Measurements from ENCODE around the gene KCTD13.
"Not testable (repeated sequence)": the region's sequence is repeated elsewhere in the genome, so short reads cannot be mapped to it uniquely, and the experiment has no call there.

Gene KCTD13

DNA sequence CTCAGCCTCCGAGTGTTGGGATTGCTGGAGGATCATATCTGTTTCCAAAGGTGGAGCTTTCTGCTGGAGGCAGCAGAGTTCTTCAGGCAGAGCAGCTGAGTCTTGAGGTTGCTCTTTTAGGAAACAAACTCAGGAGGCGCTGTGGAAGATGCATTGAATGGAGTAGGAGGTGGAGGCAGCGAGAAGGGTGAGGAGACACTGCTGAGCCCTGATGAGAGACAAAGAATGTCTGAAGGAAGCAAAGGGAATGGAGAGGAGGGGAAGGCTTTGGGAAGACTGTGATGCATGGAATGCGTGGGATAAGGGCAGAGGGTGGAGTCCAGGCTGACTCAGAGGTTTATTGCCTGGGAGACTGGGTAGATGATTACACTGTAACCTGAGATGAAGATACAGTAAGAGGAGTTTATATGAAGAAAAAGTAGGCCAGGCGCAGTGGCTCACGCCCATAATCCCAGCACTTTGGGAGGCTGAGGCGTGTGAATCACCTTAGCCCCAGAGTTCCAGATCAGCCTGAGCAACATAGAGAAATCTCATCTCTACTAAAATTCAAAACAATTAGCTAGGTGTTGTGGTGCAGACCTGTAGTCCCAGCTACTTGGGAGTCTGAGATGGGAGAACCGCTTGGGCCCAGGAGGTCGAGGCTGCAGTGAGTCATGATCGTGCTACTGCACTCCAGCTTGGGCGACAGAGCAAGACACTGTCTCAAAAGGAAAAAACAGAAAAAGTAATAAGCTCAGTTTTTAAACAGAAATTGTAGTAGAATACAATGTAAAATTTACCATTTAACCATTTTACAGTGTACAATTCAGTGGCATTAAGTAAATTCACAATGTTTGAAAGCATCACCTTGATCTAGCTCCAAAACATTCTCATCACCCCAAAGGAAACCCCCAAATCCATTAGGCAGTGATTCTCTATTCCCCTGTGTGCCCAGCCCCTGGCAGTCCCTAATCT, 18.1 kb upstream of the KCTD13 start:
- DNase-seq, result no peak

DNA sequence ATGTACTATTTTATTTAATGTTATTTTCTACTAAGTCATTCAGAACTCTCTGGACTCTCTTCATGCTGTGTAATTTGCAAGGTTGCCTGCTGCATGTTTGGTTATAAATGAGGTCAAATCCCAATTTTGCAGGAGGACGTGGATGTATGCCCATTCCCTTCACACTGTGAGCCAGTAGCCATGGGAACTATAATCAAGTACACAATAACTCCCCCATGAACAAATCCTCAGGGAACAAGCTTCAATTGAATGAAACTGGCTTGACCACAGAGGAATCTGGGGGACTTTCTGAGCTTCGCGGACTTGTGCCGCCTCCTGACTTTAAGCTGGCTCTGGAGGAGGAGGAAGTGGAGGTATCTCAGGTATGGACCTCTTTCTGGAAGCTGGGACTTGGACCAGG, 14.6 kb upstream of the KCTD13 start:
- DNase-seq, result no peak

DNA sequence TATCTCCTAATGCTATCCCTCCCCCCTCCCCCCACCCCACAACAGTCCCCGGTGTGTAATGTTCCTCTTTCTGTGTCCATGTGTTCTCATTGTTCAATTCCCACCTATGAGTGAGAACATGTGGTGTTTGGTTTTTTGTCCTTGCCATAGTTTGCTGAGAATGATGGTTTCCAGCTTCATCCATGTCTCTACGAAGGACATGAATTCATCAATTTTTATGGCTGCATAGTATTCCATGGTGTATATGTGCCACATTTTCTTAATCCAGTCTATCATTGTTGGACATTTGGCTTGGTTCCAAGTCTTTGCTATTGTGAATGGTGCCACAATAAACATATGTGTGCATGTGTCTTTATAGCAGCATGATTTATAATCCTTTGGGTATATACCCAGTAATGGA, 5.7 kb upstream of the KCTD13 start:
- DNase-seq, result not testable (repeated sequence)

DNA sequence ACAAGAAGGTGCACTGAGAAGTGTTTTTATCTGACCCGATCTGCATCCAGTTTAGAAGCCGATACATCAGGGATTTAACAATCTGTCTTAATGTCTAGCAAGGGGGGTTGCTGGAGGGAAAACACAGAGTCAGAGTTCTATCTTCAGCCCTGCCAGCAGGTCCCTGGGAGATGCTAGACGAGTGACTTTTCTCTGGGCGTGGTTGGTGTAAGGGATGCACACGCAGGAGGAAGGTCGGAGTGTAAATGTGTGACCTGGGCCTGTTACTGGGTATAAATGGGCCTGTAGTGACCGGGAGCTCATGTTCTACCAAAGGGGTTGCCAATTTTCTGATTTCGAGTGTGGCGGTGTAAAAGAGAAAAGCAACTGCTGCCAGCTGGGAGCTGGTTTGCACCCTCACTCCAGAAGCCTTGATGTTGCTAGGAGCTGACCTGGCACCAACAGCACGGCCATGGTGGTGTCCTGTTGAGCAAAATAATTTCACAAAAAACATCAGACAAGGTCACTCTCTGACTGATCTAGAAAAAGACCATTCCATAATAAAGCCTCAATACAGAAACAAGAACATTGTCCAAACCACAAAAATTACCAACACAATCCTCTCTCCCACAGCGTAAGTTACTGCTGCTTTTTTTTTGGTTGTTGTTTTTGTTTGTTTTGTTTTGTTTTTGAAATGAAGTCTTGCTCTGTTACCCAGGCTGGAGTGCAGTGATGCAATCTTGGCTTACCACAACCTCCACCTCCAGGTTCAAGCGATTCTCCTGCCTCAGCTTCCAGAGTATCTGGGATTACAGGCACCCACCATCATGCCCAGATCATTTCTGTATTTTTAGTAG, 1.3 kb upstream of the KCTD13 start:
- no peak for DNase-seq

DNA sequence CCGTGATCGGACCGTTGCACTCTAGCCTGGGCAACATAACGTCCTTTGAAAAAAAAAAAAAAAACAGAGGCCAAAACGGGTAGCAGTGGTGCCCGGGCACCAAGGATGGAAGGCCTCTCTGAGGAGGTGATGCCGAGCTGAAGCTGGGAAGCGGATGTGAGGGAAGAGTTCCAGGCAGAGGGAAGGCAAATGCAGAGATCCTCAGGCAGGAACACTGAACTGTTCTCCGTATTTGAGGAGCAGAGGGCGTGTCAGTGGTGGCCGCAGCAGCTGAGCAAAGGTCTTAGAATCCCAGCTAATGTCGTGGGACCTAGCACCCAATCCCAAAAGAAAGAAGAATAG, 656 bp upstream of the KCTD13 start:
- DNase-seq, result no peak

DNA sequence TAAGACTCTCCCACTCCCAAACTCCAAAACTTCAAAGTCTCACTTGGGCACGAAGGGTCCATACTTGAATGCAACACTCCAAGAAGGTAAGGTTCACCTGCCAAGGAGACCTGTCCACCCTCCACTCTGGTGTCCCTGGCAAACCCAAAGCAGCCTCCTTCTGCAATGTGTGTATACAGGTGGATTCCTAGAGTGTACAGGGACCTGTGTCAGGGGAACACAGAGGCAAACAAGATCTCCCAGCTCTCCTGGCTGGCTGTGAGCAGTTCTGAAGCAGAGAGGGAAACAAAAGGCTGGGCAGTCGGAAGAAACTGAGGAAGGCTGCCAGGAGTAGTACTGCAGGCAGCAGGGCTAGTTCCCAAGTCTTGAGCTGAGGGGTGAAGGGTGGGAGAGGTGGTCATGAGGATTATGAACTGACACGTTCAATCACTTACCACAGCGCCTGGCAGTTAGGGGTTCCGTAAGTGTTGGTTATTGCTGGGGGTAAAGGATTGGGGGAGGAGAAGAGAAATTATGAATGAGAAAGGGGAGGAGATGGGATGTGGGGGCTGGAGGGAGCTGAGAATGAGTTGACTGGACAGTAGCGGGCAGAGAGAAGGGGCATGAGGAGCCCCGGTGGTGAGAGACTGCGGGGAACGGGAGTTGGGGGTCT, 795 bp downstream of the KCTD13 start:
- DNase-seq, result peak in 1 of 2 experiments; percentile 5

DNA sequence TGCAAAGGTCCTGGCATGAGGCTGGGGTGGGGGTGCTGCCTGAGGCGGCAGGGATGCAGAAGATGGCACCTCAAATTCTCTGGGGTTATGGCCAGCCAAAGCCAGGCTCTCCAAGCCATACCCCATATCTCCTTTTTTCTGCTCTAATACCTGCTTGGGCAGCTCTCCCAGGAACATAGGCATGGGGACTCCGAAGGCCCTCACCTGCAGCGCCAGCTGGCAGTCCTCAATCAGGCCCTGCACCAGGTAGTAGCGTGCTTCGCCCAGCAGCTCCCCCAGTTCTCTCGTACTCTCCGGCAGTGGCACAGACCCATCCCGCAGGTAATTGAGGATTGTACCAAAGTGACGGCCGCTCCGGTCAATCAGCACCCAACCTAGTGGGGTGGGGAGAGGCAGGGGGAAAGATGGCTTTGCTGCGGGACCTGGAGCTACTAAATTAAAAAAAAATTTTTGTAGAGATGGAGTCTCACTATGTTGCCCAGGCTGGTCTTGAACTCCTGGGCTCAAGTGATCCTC, 3.0 kb downstream of the KCTD13 start:
- no peak for DNase-seq

DNA sequence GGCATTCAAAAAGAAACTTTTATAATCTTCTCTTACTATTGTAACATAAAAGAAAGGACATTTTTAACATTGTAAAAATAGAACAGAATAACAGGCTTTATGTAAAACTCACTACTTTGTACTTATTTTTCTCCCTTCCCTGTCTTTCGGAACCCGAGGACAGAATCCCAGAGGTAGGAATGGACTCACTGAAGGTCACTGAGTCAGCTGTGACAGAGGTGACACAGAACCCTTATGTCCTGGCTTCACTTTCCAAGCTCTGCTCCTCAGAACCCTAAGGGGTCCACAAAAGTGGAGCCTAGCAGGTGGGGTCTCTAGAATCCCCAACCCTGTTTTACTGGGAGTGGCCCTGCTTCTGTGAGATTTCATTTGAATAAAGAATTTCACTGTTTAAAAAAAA, 3.7 kb downstream of the KCTD13 start:
- no peak for DNase-seq

DNA sequence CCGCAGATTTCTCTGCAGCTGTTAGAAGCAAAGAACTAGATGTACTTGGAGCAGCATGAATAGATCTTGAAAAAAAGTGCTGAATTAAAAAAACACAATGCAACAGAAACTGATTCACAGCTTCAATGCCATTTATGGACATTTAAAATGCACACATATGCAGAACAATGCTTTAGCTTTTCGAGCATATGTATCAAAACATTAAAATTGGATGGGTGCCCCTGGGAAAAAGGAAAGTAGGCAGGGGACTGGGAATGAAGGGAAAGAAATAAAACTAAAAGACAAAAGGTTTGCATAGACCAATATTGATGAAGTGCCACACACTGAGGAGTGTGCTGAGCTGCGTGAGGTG, 5.0 kb downstream of the KCTD13 start:
- no peak for DNase-seq

DNA sequence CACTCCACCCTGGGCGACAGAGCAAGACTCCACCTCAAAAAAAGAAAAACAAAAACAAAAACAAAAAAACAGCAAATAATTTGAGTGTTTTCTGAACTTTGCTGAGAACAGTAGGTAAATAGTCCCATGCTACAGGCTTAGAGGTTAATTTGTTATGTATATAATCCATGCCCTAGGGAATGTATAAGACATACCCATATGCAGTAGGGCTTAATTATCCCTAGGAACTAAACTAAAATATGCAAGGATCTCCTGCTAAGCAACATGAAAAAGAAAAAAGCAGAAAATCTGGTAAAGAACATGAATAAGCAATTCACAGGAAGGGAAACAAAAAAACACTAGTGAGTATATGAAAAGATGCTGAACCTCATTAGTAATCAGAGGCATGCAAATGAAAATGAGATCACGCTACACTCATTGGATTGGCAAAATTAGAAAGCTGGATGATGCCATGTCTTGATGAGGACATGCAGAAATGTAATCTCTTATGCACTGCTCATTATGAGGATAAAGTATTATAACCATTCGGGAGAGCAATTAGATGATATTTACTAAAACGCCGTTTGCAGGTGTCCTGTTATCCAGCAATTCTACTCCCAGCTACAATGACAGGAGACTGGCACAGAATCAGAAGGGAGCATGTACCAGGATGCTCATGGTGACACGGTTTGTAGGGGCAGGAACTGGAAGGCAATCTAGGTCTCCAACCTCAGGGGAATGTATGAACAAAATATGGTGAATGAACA, 5.6 kb downstream of the KCTD13 start:
- no peak for DNase-seq

DNA sequence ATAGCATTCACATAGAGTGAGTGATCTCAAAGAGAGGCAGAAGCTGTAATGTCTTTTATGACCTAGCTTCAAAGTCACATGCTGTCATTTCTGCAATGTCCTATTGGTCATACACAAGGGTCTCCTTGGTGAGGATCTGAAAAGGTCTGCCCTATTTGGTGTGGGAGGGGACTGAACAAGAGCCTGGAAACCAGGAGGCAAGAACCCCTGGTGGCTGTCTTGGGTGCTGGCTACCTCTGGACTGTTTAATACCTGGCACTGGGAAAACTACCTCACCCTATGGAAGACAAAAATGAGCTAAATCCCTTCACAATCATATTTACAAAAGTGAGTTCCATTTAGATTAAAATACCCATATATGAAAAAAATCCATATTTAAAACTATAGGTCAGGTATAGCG, 9.0 kb downstream of the KCTD13 start:
- no peak for DNase-seq

DNA sequence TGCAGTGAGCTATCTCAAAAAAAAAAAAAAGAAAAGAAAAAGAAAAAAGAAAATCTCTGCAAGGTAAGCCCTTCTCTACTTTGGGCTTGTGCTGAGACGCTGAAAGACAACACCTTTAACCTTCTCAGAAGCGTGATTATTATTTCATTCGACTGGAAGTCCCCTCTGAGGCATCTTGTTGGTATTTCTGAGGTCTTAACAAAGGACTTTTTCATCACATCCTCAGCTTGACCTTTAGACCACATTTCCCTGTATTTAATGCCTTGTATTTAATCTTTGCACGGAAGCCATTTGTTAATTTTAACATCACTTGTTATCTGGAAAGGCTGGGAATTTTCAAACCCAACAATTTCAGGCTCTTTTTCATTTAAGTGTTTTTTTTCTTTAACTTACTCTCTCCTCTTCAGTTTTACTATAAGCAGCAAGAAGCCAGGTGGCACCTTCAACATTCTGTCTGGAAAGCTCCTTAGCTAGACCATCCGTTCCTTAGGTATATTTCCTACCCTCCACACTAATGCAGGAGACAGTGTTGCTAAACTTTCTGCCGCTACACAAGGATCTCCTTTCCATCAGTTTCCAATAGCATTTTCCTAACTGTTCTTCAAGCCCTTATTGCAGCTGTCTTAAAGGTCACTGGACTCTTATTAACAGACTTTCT, 10.3 kb downstream of the KCTD13 start:
- no peak for DNase-seq

DNA sequence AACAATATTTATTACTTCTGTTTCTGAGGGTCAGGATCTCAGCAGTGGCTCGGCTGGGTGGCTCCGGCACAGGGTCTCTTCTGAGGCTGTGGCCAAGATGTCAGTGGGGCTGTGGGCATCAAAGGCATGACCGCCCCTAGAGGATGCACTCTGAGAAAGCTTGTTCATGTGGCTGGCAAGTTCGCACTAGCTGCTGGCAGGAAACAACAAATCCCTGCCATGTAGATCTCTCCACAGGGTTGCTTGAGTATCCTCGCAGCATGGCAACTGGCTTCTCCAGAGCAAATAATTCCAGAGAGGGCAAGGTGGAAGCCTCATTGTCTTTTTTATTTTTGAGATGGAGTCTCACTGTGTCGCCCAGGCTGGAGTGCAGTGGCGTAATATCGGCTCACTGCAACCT, 12.5 kb downstream of the KCTD13 start:
- DNase-seq, result no peak

DNA sequence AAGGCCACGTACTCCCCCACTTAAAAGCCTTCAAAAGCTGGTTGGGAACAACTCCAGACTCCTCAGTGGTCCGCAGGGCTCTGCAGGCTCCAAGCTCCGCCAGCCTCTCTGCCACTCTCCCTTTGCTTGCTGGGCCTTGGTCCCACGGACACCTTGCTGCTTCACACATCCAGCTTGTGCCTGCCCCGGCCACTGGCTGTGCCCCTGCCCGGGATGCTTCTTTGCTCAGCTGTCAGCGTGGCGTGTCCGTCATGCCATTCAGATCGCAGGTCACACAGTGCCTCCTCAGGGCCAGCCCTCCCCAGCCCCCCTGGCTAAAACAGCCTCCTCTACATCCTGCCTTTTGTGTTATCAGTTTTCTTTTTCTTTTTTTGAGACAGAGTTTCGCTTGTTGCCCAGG, 13.9 kb downstream of the KCTD13 start:
- no peak for DNase-seq

DNA sequence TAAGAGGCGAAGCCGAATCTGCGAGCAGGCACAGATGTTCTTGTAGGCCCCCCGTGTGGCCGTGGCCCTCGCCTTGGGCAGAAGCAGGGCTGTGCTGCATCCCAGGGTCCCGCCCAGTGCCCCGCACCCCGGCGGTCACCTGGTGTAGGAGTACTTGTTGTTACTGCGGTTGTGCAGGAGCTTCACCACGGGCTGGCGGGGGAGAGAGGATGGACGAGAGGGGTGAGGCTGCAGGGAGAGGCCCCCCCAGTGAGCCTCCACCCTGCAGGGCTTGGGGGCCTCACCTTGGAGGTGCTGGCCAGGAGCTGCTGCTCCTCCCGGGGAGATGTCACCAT, 14.4 kb downstream of the KCTD13 start:
- no peak for DNase-seq

DNA sequence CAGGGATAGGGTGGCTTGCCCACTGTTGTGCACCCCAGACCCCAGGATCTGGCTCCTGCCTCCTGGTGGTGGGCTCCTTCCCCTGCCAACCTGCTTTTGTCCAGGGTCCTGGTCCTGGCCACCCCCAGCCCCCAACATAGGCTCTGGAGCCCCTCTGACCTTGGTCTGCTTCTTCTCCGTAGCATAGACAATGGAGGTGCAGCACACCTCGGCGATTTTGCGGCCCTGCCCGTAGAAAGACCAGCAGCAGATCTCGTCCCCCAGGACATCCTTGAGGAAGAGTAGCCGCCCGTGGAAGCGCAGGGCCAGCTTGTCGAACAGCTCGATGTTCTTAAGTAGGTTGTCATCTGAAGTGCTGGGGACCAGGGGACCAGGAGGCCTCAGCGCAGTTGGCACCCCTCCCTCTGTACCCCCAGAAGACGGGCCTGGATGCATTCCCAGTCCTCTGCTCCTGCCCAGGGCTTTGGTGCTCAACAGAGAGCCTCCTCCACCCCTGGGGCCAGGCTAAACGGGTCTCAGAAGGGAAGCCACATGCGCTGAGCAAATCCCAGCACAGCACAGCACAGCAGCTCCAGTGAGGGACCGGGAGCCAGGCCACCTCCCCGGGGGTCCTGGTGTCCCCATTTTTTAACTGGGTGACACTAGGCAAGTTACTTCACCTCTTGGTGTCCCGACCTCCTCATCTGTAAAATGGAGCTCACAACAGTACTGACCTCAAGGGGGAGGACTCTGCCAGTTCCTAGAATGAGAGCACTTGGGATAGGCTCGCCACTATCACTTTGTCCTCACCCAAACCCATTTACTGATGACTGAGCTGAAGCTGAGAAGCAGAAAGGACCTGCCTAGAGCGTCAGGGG, 15.0 kb downstream of the KCTD13 start:
- DNase-seq, result no peak

DNA sequence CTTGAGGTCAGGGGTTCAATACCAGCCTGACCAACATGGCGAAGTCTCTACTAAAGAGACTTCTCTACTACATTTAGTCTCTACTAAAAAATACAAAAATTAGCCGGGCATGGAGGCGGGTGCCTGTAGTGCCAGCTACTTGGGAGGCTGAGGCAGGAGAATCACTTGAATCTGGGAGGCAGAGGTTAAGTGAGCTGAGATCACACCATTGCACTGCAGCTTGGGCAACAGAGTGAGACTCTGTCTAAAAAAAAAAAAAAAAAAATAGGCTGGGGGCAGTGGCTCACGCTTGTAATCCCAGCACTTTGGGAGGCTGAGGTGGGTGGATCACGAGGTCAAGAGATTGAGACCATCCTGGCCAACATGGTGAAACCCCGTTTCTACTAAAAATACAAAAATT, 16.2 kb downstream of the KCTD13 start:
- not testable (repeated sequence) for DNase-seq

DNA sequence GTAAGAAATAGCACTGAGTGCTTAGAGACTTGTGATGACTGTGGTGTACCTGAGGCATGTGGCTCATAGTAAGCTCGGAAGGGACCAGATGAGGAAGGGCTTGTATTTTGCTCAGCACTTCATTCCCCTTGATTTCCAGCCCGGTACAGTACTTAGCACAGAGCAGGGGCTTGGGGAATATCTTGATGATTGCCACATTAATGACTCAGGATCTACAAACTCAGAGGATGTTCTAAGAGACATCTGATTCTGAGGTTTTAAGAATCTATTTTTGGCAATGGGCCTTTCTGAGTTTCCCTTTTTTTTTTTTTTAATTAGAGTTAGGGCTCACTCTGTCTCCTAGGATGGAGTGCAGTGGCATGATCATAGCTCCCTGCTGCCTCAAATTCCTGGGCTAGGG, 16.6 kb downstream of the KCTD13 start:
- DNase-seq, result no peak

DNA sequence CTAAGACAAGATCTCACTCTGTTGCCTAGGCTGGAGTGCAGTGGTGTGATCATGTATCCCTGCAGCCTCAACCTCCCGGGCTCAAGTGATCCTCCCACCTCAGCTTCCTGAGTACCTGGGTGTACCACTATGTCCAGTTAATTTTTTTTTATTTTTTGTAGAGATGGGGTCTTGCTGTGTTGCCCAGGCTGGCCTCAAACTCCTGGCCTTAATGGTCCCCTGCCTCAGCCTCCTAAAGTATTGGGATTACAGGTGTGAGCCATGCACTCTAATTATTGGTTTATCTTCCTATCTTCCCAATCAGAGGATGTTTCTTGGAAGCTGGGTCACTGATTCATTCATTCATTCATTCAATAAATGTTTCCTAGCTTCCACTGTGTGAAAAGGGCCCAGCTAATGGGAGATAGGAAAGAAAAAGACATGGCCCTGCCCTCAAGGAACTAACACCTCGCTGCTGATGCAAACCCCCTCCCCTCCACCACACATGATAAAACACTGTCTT, 17.3 kb downstream of the KCTD13 start:
- no peak for DNase-seq

DNA sequence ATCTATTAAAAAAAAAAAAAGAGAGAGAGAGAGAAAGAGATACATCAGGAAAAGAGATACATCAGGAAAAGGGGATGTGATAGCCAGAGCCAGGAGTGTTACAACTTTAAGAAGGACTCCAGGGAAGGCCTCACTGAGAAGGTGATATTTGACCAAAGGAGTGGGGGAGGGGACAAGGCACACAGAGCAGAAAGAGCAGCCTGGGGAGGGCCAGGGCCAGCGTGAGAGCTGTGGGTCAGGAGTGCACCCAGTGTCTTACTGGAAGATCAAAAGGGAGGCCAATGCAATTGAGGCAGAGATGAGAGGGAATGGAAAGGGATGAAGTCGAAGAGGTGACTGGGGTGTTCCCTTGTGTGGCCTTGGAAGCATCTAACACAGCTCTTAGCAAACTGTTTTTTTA, 18.1 kb downstream of the KCTD13 start:
- no peak for DNase-seq

All from activated CD4-positive, alpha-beta T cell treated with anti-CD3 and anti-CD28 coated beads, Interleukin-2, amount 50 U/mL, for 48 hours (primary cell).